BE2C (cell line): ENCODE results near the gene MYO5B.

ENCODE experiments used
- DNase-seq: peaks from one replicate; pipeline ENCODE4 v3.0.0-alpha.2; 2020
- H3K27me3 ChIP-seq: fragments of 250-450 bp; sonication (Bioruptor Pico); 2 replicates; pipeline ENCODE4 v1.5.1; 2020; ENCODE audit warnings: mild to moderate bottlenecking
- H3K36me3 ChIP-seq: fragments of 250-450 bp; sonication (Bioruptor Pico); 2 replicates; pipeline ENCODE4 v1.5.1; 2020; ENCODE audit warnings: mild to moderate bottlenecking
- H3K4me1 ChIP-seq: fragments of 250-450 bp; sonication (Bioruptor Pico); 2 replicates; pipeline ENCODE4 v1.5.1; 2020
- H3K4me3 ChIP-seq: 2 replicates; pipeline ENCODE4 v1.5.1; 2011; ENCODE audit warnings: low read depth, low read length
- H3K9me3 ChIP-seq: fragments of 250-450 bp; sonication (Bioruptor Pico); 2 replicates; pipeline ENCODE4 v1.5.1; 2020
- CTCF ChIP-seq: IDR thresholded peaks from 2 replicates; pipeline ENCODE4 v1.5.1; 2012; ENCODE audit warnings: mild to moderate bottlenecking, low read depth, low read length

Gene MYO5B

GRCh38 chr18:50093366-50094064 lies 101.4 kb downstream of the MYO5B start:
- TF ChIP-seq CTCF: no peak

DNA sequence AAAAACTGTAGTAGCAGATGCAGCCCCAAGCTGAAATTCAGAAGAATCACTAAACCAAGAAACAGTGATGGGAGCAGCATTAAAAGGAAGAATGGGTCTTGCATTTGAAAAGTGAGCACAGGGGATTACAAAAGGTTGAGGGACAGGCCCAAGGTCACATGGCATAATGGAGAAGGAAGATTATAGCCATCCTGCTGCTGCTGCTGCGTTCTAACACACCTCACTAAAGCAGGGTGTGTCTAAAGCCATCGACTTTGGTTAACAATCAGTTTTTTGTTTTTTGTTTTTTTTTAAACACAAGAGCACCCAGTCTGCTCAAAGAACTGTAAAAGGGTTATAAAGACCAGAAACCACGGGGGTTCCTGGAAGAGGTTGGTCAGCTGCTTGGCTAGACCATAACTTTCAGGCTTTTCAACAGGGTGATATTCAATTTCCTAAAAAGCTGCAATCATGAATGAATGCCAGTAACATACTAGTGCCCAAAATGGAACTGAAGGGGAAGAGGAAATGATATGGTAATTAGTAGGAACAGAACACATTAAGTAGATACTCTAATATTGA lies 102.6 kb downstream of the MYO5B start:
- no peak for DNase-seq
- TF ChIP-seq CTCF: no peak
- no peak overlapping the region for H3K4me3 ChIP-seq
- H3K9me3 ChIP-seq: no peaks in the 10 kb centered on the region
- H3K4me1 ChIP-seq: no peaks in the 10 kb centered on the region
- no peaks in the 10 kb centered on the region for H3K27me3 ChIP-seq
- no peaks in the 10 kb centered on the region for H3K36me3 ChIP-seq

More at GRCh38 chr18:50093366-50094064, 101.4 kb downstream of the MYO5B start:
- no peaks in the 10 kb centered on the region for H3K4me1 ChIP-seq
- no peak overlapping the region for H3K4me3 ChIP-seq
- DNase-seq: no peak
- H3K27me3 ChIP-seq: no peaks in the 10 kb centered on the region
- no peaks in the 10 kb centered on the region for H3K36me3 ChIP-seq
- H3K9me3 ChIP-seq: no peaks in the 10 kb centered on the region

GRCh38 chr18:50091509-50092244 lies 103.3 kb downstream of the MYO5B start:
- DNase-seq: no peak
- Histone ChIP-seq H3K4me3 (no peak overlapping the region), H3K27me3 (no peaks in the 10 kb centered on the region), H3K36me3 (no peaks in the 10 kb centered on the region), H3K4me1 (no peaks in the 10 kb centered on the region), H3K9me3 (no peaks in the 10 kb centered on the region)
- no peak for TF ChIP-seq CTCF

GRCh38 chr18:50090370-50091312 lies 104.3 kb downstream of the MYO5B start:
- no peak for TF ChIP-seq CTCF
- H3K9me3 ChIP-seq: no peaks in the 10 kb centered on the region
- H3K36me3 ChIP-seq: no peaks in the 10 kb centered on the region
- H3K4me3 ChIP-seq: no peak overlapping the region
- no peaks in the 10 kb centered on the region for H3K4me1 ChIP-seq
- no peak for DNase-seq
- no peaks in the 10 kb centered on the region for H3K27me3 ChIP-seq

GRCh38 chr18:50089702-50090101 lies 105.2 kb downstream of the MYO5B start:
- H3K27me3 ChIP-seq: no peaks in the 10 kb centered on the region

More at GRCh38 chr18:50089702-50090101, 105.2 kb downstream of the MYO5B start:
- no peaks in the 10 kb centered on the region for H3K36me3 ChIP-seq
- no peaks in the 10 kb centered on the region for H3K4me1 ChIP-seq
- TF ChIP-seq CTCF: no peak
- no peaks in the 10 kb centered on the region for H3K9me3 ChIP-seq
- no peak for DNase-seq
- no peak overlapping the region for H3K4me3 ChIP-seq
